Measurements from ENCODE around the gene MSANTD7. TPM values are rescaled to one million over a fixed set of nuclear protein-coding genes. Genes with fewer than 3 reads are reported as not detected.
A peak's percentile ranks its signal among the peaks of the same experiment; 100 is the strongest.

Gene MSANTD7
- total RNA-seq, 1 experiment from 2014 or later, result 14.2 TPM

- no peak for DNase-seq (ENCODE audit: low read depth)
These were observed 42.1 kb downstream of the MSANTD7 start for GRCh38 chr10:14880229-14880628.

GRCh38 chr10:14884082-14884481, 46.0 kb downstream of the MSANTD7 start:
- DNase-seq (ENCODE audit: low read depth), result peak; percentile 6

Other genes with a start within 250 kb of the MSANTD7 start
- 15.0 and 18.4 TPM in 2 replicates for gene FAM107B, start 63.4 kb upstream of the MSANTD7 start, total RNA-seq (2014; rRNA removed; shearing (Covaris generic))
- gene CDNF, start 269 bp upstream of the MSANTD7 start, total RNA-seq (2014; rRNA removed; shearing (Covaris generic)), result not detected in 2 replicates
- 16.8 and 20.2 TPM in 2 replicates for gene HSPA14, start within 50 bp of the MSANTD7 start, total RNA-seq (2014; rRNA removed; shearing (Covaris generic))
- 20.9 and 23.8 TPM in 2 replicates for gene SUV39H2, start 40.6 kb downstream of the MSANTD7 start, total RNA-seq (2014; rRNA removed; shearing (Covaris generic))
- 6.3 and 9.7 TPM in 2 replicates for gene DCLRE1C, start 115.8 kb downstream of the MSANTD7 start, total RNA-seq (2014; rRNA removed; shearing (Covaris generic))
- not detected in 2 replicates for gene MEIG1, start 121.1 kb downstream of the MSANTD7 start, total RNA-seq (2014; rRNA removed; shearing (Covaris generic))
- 0.52 TPM in 1 of 2 replicates, not detected in the other for gene OLAH, start 205.6 kb downstream of the MSANTD7 start, total RNA-seq (2014; rRNA removed; shearing (Covaris generic))